ENCODE results near the gene SLC9C1. TPM values are rescaled to one million over a fixed set of nuclear protein-coding genes. Genes with fewer than 3 reads are reported as not detected.

Gene SLC9C1
- total RNA-seq, 1 experiment from 2014 or later = not detected

DNA sequence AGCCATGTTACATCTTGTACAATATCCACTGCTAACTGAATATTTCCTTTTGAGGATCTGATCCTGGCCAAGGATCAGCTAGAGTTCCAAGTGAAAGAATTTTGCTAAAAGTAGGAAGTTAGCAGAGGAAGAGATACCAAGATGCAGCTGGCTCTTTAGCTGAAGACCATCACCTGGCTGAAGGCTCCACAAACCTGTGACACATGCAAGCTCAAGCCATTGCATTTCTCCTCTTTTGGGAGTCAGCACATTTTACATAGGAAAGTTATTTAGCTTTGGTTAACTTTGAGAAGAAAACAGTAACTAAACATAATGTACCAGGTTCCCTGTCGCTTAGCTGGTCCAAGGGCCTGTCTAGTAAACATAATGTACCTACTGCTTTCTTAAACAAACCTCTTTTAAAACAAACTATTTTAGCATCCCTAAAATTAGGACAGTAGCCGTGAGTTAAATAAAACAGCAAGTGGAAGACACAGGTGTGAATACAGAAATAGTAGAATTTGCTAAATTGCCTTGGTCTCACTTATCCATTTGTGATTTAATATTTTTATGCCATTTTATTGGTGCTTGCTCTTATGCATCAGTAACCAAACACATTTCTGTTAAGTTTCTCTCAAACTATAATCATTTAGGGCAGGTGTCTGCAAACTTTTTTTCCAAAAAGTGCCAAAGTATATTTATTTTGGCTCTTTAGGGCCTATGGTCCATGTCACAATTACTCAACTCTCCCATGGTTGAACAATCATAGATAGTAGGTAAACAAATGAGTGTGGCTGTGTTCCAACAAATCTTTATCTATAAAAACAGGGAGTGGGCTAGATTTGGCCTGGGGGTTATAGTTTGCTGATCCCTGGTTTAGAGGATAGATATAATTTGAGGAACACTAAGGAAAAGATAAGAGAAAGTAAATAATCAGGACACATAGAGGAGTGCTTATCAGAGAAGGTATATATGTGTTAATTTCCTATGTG, 172.2 kb downstream of the SLC9C1 start:
- no peak for DNase-seq (ENCODE audit: low spot score)
- Histone ChIP-seq H3K36me3 (ENCODE audit: insufficient read depth, low read length, poor library complexity, severe bottlenecking) (no peaks in the 10 kb centered on the region), H3K4me1 (ENCODE audit: insufficient read depth, low read length, poor library complexity, severe bottlenecking) (no peaks in the 10 kb centered on the region), H3K4me3 (ENCODE audit: low read depth, low read length, poor library complexity, severe bottlenecking) (no peak overlapping the region), H3K27ac (ENCODE audit: low read depth, low read length, poor library complexity, severe bottlenecking) (no peak overlapping the region), H3K9me3 (ENCODE audit: low read depth, low read length, poor library complexity, severe bottlenecking) (no peaks in the 10 kb centered on the region), H3K27me3 (replicated peaks; ENCODE audit: insufficient read depth, low read depth, low read length, poor library complexity) (no peaks in the 10 kb centered on the region)
- CTCF ChIA-PET = no interaction called here
- intact Hi-C loops (cut with micrococcal nuclease; ENCODE audit: unreplicated experiment) = no loop called here
- no peak for TF ChIP-seq CTCF (conservative IDR thresholded peaks at IDR 0.05; ENCODE audit: low read depth, low read length)
- TF ChIP-seq EZH2 (IDR thresholded peaks at IDR 0.05; ENCODE audit: borderline replicate concordance, low read depth, low read length, poor library complexity, severe bottlenecking) = no peak
- no TSS peak for BruUV-seq (replicated peaks)
- POLR2A ChIA-PET (ENCODE audit: low non-redundant PET) = interaction anchor here (0.5 kb wide), 1 partner anchor 9 kb away, joined by 3 read pairs; no protein-coding TSS in a partner anchor

DNA sequence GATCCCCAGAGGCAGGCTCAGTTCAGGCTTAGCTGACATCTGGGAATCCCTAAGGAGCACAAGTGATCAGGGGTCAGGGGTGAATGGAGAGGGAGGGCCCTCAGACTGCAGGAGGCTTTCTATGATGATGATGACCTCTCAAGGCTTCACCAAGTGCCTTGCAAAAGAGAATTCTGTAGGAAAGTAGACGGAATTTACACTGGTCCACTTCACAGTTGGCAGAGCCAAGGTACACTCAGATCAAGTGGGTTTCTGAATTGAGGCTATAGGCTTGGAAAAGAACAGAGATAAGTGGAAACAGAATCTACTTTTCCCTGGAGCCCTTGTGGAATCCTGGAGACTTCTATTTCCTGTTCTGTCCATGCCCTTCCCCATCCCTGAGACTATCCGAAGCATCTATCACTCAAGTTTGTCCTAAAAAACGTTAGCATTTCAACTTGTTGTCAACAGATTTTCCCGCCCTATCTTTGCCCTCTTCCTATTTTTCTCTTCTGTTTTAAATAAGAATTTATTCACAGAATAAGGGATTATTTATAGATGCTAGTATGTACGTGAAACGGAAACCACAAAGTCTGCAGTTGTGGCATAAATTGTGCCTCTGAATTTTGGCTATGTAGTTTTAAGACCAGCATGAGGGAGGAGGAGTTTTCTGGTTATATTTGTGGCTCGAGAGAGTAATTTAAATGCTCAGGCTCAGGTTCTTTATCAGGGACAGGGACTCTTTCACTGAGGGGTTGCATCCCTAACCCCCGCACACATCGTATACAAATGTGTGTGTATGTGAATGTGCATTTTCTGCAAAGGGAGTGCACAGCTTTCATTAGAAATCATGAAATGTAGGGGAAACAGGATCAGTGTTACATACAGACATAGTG, 173.8 kb downstream of the SLC9C1 start:
- intact Hi-C loops (cut with micrococcal nuclease; ENCODE audit: unreplicated experiment) = no loop called here
- DNase-seq (ENCODE audit: low spot score) = no peak
- no peak overlapping the region for H3K4me3 ChIP-seq (ENCODE audit: low read depth, low read length, poor library complexity, severe bottlenecking)
- CTCF ChIA-PET = no interaction called here
- no peak for TF ChIP-seq CTCF (conservative IDR thresholded peaks at IDR 0.05; ENCODE audit: low read depth, low read length)
- no peak for TF ChIP-seq EZH2 (IDR thresholded peaks at IDR 0.05; ENCODE audit: borderline replicate concordance, low read depth, low read length, poor library complexity, severe bottlenecking)
- no peaks in the 10 kb centered on the region for H3K4me1 ChIP-seq (ENCODE audit: insufficient read depth, low read length, poor library complexity, severe bottlenecking)
- no peak overlapping the region for H3K27ac ChIP-seq (ENCODE audit: low read depth, low read length, poor library complexity, severe bottlenecking)
- no TSS peak for BruUV-seq (replicated peaks)
- H3K36me3 ChIP-seq (ENCODE audit: insufficient read depth, low read length, poor library complexity, severe bottlenecking) = no peaks in the 10 kb centered on the region
- H3K27me3 ChIP-seq (replicated peaks; ENCODE audit: insufficient read depth, low read depth, low read length, poor library complexity) = no peaks in the 10 kb centered on the region
- no peaks in the 10 kb centered on the region for H3K9me3 ChIP-seq (ENCODE audit: low read depth, low read length, poor library complexity, severe bottlenecking)
- POLR2A ChIA-PET (ENCODE audit: low non-redundant PET) = no interaction called here

DNA sequence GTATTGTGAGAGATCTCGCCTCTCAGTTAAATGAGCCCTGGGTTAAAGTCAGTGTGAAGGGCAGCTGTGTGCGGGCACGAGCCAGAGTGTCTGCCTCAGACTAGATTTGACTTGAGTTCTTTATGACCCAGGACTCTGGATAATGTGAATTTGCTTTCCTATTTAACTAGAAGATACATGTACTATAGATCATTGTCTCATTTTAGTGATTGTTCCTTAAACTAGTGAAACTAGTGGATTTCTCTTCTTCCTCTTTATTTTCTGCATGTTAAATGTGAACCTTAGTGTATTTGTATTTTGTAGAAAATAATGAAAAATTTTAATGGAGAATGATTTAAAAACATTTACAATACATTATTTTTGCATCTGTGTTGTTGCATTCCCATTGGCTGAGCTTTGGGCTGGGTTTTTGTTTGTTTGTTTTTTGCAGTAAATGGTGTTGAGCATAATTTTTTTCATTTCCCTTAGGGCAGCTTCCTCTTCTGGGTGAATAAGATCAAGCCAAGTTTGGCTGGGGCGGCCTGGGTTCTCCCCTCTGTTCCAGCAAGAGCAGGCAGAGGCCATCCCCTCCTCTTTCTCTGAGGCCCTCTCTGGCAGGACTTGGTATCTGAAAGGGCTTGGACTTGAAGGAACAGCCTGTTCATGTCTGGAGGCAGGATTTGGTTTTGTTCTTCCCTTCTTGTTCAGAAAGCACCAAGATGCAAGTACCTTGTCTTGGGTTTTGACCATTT, 176.0 kb downstream of the SLC9C1 start:
- ChIA-PET CTCF (no interaction called here), POLR2A (ENCODE audit: low non-redundant PET) (interaction anchor here (0.7 kb wide), 1 partner anchor 1796 kb away, joined by 5 read pairs; no protein-coding TSS in a partner anchor)
- DNase-seq (ENCODE audit: low spot score) = no peak

More for the DNA sequence above, 176.0 kb downstream of the SLC9C1 start:
- TF ChIP-seq EZH2 (IDR thresholded peaks at IDR 0.05; ENCODE audit: borderline replicate concordance, low read depth, low read length, poor library complexity, severe bottlenecking) (no peak), CTCF (conservative IDR thresholded peaks at IDR 0.05; ENCODE audit: low read depth, low read length) (no peak)
- Histone ChIP-seq H3K4me3 (ENCODE audit: low read depth, low read length, poor library complexity, severe bottlenecking) (no peak overlapping the region), H3K36me3 (ENCODE audit: insufficient read depth, low read length, poor library complexity, severe bottlenecking) (no peaks in the 10 kb centered on the region), H3K27ac (ENCODE audit: low read depth, low read length, poor library complexity, severe bottlenecking) (no peak overlapping the region), H3K9me3 (ENCODE audit: low read depth, low read length, poor library complexity, severe bottlenecking) (no peaks in the 10 kb centered on the region), H3K27me3 (replicated peaks; ENCODE audit: insufficient read depth, low read depth, low read length, poor library complexity) (no peaks in the 10 kb centered on the region), H3K4me1 (ENCODE audit: insufficient read depth, low read length, poor library complexity, severe bottlenecking) (no peaks in the 10 kb centered on the region)
- intact Hi-C loops (cut with micrococcal nuclease; ENCODE audit: unreplicated experiment) = no loop called here
- no TSS peak for BruUV-seq (replicated peaks)

All from A673 (cell line).